AG04449 (cell line): ENCODE results near the gene RALGPS1.

ENCODE experiments used
- CTCF ChIA-PET: fragments of 350-600 bp; formaldehyde crosslinking; extraction: SDS; loops from one replicate; lab custom pipeline; 2021; ENCODE audit warnings: antibody characterized with exemption; lab: Yijun Ruan, JAX
- POLR2A ChIA-PET: fragments of 400-600, 350-600 bp; formaldehyde crosslinking; extraction: SDS; loops from one replicate; lab custom pipeline; 2020; ENCODE audit warnings: antibody characterized with exemption, inconsistent platforms; lab: Yijun Ruan, JAX
- DNase-seq: peaks from one replicate; pipeline ENCODE4 v3.0.0-alpha.2; 2010; ENCODE audit warnings: low read depth, low spot score
- H3K4me3 ChIP-seq: 2 replicates; pipeline ENCODE4 v1.5.1; 2011; ENCODE audit warnings: low read depth, mild to moderate bottlenecking, control low read depth, low read length
- CTCF ChIP-seq: IDR thresholded peaks from one replicate; pipeline ENCODE4 v1.5.1; 2011; ENCODE audit warnings: mild to moderate bottlenecking, moderate library complexity, low read length, control low read depth, inconsistent platforms; ENCODE audit not compliant: insufficient read depth; ENCODE audit errors: missing control alignments

The RALGPS1 gene

GRCh38 chr9:127124792-127125191, 210.2 kb downstream of the RALGPS1 start:
- no peak for TF ChIP-seq CTCF
- CTCF ChIA-PET, result interaction anchor here (1.0 to 1.3 kb wide), 2 partner anchors 22 to 76 kb away, joined by 3 to 6 read pairs; no protein-coding TSS in a partner anchor
- DNase-seq, result no peak
- H3K4me3 ChIP-seq, result no peak overlapping the region
- POLR2A ChIA-PET, result interaction anchor here (4.2 kb wide), 1 partner anchor 9 kb away, joined by 25 read pairs; no protein-coding TSS in a partner anchor

- no peak for DNase-seq
- H3K4me3 ChIP-seq, result no peak overlapping the region
- CTCF ChIA-PET, result no interaction called here
- POLR2A ChIA-PET, result no interaction called here
- no peak for TF ChIP-seq CTCF
Measured at GRCh38 chr9:127126971-127127370, 212.4 kb downstream of the RALGPS1 start.

DNA sequence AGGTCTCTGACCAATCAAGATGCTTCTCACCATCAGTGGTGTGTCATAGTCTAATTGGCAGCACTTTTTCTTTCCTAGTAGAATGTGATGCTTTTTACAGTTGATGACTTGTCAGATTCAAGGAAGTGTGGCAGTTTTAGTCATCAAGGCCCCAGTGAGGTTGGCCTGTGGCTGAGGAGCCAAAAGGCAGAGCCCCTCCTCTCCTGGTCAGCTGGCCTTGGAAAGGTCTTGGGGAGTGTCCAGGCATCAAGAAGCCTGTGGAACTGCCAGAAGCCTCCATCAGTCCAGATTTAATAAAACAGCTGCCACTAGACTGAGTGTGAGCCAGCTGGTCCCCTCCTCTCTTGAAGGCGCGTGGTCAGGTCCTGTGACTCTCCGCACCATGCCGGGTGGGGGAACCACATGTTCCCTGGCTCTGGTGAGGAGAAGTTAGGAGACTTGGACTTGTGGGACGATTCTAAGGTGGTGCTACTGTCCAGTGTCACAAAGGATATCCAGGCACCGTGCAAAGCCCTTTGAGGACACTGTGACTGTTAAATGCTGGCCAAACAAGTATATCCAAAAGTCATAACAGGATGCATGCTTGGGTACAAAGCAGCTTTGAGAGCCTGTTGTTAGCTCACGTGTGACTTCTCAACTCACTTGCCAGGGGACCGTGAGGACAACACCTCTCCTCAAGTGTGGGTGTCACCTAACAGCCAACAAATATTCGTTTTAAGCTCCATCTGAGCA, 213.9 kb downstream of the RALGPS1 start:
- POLR2A ChIA-PET, result no interaction called here
- H3K4me3 ChIP-seq, result no peak overlapping the region
- no peak for TF ChIP-seq CTCF
- DNase-seq, result no peak
- CTCF ChIA-PET, result interaction anchor here (1.0 to 1.1 kb wide), 2 partner anchors 70 to 163 kb away, joined by 3 to 4 read pairs; no protein-coding TSS in a partner anchor

GRCh38 chr9:127129073-127129717, 214.6 kb downstream of the RALGPS1 start:
- H3K4me3 ChIP-seq, result no peak overlapping the region
- TF ChIP-seq CTCF, result no peak
- DNase-seq, result no peak
- POLR2A ChIA-PET, result no interaction called here
- CTCF ChIA-PET, result interaction anchor here (1.0 to 1.1 kb wide), 2 partner anchors 70 to 164 kb away, joined by 3 to 4 read pairs; no protein-coding TSS in a partner anchor

DNA sequence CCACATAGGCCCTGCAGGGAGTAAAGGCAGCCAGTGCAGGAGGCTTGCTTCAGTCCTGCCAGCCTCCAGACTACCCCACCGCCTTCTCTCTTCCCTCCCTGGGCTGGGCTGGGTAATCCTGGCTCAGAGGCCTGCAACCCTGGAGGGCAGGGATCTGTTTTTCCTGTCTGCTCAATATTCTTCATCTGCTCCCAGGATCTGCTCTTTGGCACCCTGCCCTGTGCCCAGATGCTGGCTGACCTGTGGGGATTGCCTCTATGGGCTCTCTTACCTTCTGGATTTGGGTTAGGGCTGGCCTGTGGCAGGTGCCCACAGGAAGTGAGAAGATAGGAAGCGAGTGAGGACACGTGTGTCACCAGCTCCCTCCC, 215.1 kb downstream of the RALGPS1 start:
- no peak overlapping the region for H3K4me3 ChIP-seq
- no peak for DNase-seq
- CTCF ChIA-PET, result interaction anchor here (1.0 to 1.1 kb wide), 2 partner anchors 69 to 164 kb away, joined by 3 to 4 read pairs; no protein-coding TSS in a partner anchor
- POLR2A ChIA-PET, result no interaction called here
- no peak for TF ChIP-seq CTCF

DNA sequence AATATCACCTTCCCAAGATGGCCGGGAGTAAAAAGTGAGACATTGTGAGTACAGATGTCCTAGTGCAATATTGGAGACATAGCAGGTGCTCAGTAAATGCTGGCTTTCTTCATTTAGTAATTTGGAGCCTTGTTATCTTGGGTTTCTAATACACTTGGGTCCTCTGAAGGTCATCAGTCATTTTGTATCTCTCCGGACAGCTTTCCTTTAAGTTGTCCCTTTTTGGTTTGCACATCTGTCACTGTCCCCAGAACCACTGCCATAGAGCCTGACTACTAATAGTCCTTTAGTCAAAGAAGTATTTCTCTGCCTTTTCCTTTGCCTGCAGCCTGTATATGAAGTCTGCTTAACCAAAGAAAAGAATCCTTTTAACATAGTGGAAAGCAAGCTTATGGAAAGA, 215.7 kb downstream of the RALGPS1 start:
- ChIA-PET POLR2A (interaction anchor here (2.1 kb wide), 1 partner anchor 9 kb away, joined by 8 read pairs; no protein-coding TSS in a partner anchor), CTCF (interaction anchor here (1.2 to 1.6 kb wide), 3 partner anchors 11 to 30 kb away, joined by 3 to 4 read pairs (median 3); no protein-coding TSS in a partner anchor)
- H3K4me3 ChIP-seq, result no peak overlapping the region
- TF ChIP-seq CTCF, result no peak
- no peak for DNase-seq
